ENCODE measurements around the gene SLC22A12.
"Not testable (repeated sequence)": the region's sequence is repeated elsewhere in the genome, so short reads cannot be mapped to it uniquely, and the experiment has no call there.

Gene SLC22A12

GRCh38 chr11:64590763-64591221 lies at the start of gene SLC22A12:
Gene SLC22A12, plus strand, starts transcription at chr11:64591220. Its CDS starts 337 bp downstream, at chr11:64591557.
- in situ Hi-C loops (cut with HindIII; ENCODE audit: low sequenced_read_pairs): no loop called here

- in situ Hi-C loops (cut with HindIII; ENCODE audit: low sequenced_read_pairs): no loop called here
Observed at GRCh38 chr11:64542172-64543125, 48.6 kb upstream of the SLC22A12 start.

GRCh38 chr11:64543818-64544217 lies 47.2 kb upstream of the SLC22A12 start:
- in situ Hi-C loops (cut with HindIII; ENCODE audit: low sequenced_read_pairs): no loop called here

- in situ Hi-C loops (cut with HindIII; ENCODE audit: low sequenced_read_pairs): no loop called here
Observed at GRCh38 chr11:64544616-64545296, 46.3 kb upstream of the SLC22A12 start.

- in situ Hi-C loops (cut with HindIII; ENCODE audit: low sequenced_read_pairs): no loop called here
Observed at GRCh38 chr11:64545619-64546018, 45.4 kb upstream of the SLC22A12 start.

- in situ Hi-C loops (cut with HindIII; ENCODE audit: low sequenced_read_pairs): no loop called here
Observed at GRCh38 chr11:64546176-64546575, 44.8 kb upstream of the SLC22A12 start.

GRCh38 chr11:64546600-64546999 lies 44.4 kb upstream of the SLC22A12 start:
- in situ Hi-C loops (cut with HindIII; ENCODE audit: low sequenced_read_pairs): no loop called here

GRCh38 chr11:64549969-64550368 lies 41.1 kb upstream of the SLC22A12 start:
- in situ Hi-C loops (cut with HindIII; ENCODE audit: low sequenced_read_pairs): no loop called here

- in situ Hi-C loops (cut with HindIII; ENCODE audit: low sequenced_read_pairs): no loop called here
Observed at GRCh38 chr11:64553554-64554201, 37.3 kb upstream of the SLC22A12 start.

GRCh38 chr11:64556044-64556720 lies 34.8 kb upstream of the SLC22A12 start:
- in situ Hi-C loops (cut with HindIII; ENCODE audit: low sequenced_read_pairs): no loop called here

- in situ Hi-C loops (cut with HindIII; ENCODE audit: low sequenced_read_pairs): no loop called here
Observed at GRCh38 chr11:64556721-64557250, 34.2 kb upstream of the SLC22A12 start.

- in situ Hi-C loops (cut with HindIII; ENCODE audit: low sequenced_read_pairs): no loop called here
Observed at GRCh38 chr11:64558065-64558745, 32.8 kb upstream of the SLC22A12 start.

- in situ Hi-C loops (cut with HindIII; ENCODE audit: low sequenced_read_pairs): no loop called here
Observed at GRCh38 chr11:64558869-64559268, 32.2 kb upstream of the SLC22A12 start.

GRCh38 chr11:64559351-64560138 lies 31.5 kb upstream of the SLC22A12 start:
- in situ Hi-C loops (cut with HindIII; ENCODE audit: low sequenced_read_pairs): no loop called here

- in situ Hi-C loops (cut with HindIII; ENCODE audit: low sequenced_read_pairs): no loop called here
Observed at GRCh38 chr11:64560139-64560771, 30.8 kb upstream of the SLC22A12 start.

- in situ Hi-C loops (cut with HindIII; ENCODE audit: low sequenced_read_pairs): no loop called here
Observed at GRCh38 chr11:64560941-64561340, 30.1 kb upstream of the SLC22A12 start.

- in situ Hi-C loops (cut with HindIII; ENCODE audit: low sequenced_read_pairs): not testable (repeated sequence)
Observed at GRCh38 chr11:64561429-64561828, 29.6 kb upstream of the SLC22A12 start.

GRCh38 chr11:64561984-64562722 lies 28.9 kb upstream of the SLC22A12 start:
- in situ Hi-C loops (cut with HindIII; ENCODE audit: low sequenced_read_pairs): no loop called here
